Prostate gland (tissue), 2 donors: ENCODE measurements around the gene CDKL5.

ENCODE experiments used
- POLR2A ChIP-seq: fragments of 450-650 bp; IDR thresholded peaks from one replicate; pipeline ENCODE4 v1.6.1; 2016; ENCODE audit warnings: antibody characterized with exemption, mild to moderate bottlenecking
- POLR2AphosphoS5 ChIP-seq: sonication (generic); formaldehyde crosslinking; IDR thresholded peaks from one replicate; pipeline ENCODE4 v1.6.1; 2017; ENCODE audit warnings: antibody characterized with exemption
- TF ChIP-seq, protein P1 (sequence below), 4 experiments: fragments of 200-600 bp in 2 of 4; fragments of 450-650 bp in 2 of 4; sonication (generic) in 2 of 4; IDR thresholded peaks; 1 replicate in 3 of 4; 2 replicates in 1 of 4; pipeline ENCODE4 v1.5.1; 2016 to 2019; ENCODE audit warnings: antibody characterized with exemption in 4 of 4, mild to moderate bottlenecking in 2 of 4, moderate library complexity in 2 of 4

DNA sequence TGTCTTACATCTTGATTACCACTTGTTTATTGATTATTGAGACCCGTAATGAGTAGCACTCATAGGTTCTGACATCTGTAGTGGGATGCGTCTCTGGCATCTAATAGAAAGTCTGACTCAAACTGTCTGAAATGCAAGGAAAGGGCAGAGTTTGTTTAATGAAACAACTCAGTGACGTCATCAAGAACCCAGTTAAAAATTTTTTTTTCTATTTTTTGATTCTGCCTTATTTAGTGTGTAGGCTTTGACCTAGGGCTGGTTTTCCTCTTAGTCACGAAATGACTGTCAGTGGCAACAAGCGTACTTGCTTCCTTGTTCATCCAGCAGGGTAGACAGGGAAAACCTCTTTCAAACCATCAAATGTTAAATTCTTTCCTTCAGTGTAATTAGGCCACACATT, 3.1 kb upstream of the CDKL5 start:
- TF ChIP-seq, protein P1, sequence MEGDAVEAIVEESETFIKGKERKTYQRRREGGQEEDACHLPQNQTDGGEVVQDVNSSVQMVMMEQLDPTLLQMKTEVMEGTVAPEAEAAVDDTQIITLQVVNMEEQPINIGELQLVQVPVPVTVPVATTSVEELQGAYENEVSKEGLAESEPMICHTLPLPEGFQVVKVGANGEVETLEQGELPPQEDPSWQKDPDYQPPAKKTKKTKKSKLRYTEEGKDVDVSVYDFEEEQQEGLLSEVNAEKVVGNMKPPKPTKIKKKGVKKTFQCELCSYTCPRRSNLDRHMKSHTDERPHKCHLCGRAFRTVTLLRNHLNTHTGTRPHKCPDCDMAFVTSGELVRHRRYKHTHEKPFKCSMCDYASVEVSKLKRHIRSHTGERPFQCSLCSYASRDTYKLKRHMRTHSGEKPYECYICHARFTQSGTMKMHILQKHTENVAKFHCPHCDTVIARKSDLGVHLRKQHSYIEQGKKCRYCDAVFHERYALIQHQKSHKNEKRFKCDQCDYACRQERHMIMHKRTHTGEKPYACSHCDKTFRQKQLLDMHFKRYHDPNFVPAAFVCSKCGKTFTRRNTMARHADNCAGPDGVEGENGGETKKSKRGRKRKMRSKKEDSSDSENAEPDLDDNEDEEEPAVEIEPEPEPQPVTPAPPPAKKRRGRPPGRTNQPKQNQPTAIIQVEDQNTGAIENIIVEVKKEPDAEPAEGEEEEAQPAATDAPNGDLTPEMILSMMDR (IDR thresholded peaks at IDR 0.05) = no peak
- TF ChIP-seq POLR2AphosphoS5 = no peak
- TF ChIP-seq POLR2A = no peak
